Ascending aorta (tissue), 2 donors: ENCODE results near the gene FBXL17. TPM values are rescaled to one million over a fixed set of nuclear protein-coding genes. Genes with fewer than 3 reads are reported as not detected.
"Not testable (repeated sequence)": the region's sequence is repeated elsewhere in the genome, so short reads cannot be mapped to it uniquely, and the experiment has no call there.

ENCODE experiments used
- DNase-seq, 2 donors: peaks; one replicate each; pipeline ENCODE4 v3.0.0-alpha.2; 2019; ENCODE audit warnings: low spot score in 2 of 2
- H3K27ac ChIP-seq, 2 donors: fragments of 200-600 bp; sonication (generic); one replicate each; pipeline ENCODE4 v1.5.1; 2016 to 2017; ENCODE audit warnings: mild to moderate bottlenecking in 1 of 2
- H3K27me3 ChIP-seq: fragments of 200-600 bp; sonication (generic); one replicate; pipeline ENCODE4 v1.5.1; 2017
- H3K36me3 ChIP-seq, 2 donors: fragments of 200-600 bp; sonication (generic); one replicate each; pipeline ENCODE4 v1.5.1; 2016
- H3K4me1 ChIP-seq, 2 donors: fragments of 200-600 bp; sonication (generic); one replicate each; pipeline ENCODE4 v1.5.1; 2016 to 2017; ENCODE audit warnings: mild to moderate bottlenecking in 1 of 2
- H3K4me3 ChIP-seq, 2 donors: fragments of 200-600 bp; sonication (generic); one replicate each; pipeline ENCODE4 v1.5.1; 2016 to 2017; ENCODE audit warnings: mild to moderate bottlenecking in 1 of 2
- H3K9me3 ChIP-seq, 2 donors: fragments of 200-600 bp; sonication (generic); one replicate each; pipeline ENCODE4 v1.5.1; 2016
- intact Hi-C: fragments of 100-400 bp; cut with DNase I; formaldehyde crosslinking; loops from one replicate; pipeline ENCODE4 v1.15.1; 2023
- total RNA-seq: library from RNA; depleted of rRNA; stranded (reverse); fragments of >200 nt; gene quantifications from one replicate; pipeline ENCODE4 v1.1.0, GENCODE V29; 2016
- TF ChIP-seq, protein P1 (sequence below), 3 experiments: fragments of 200-600 bp in 2 of 3; fragments of 450-650 bp in 1 of 3; sonication (generic) in 2 of 3; IDR thresholded peaks; one replicate each; pipeline ENCODE4 v1.5.1; 2016 to 2019; ENCODE audit warnings: antibody characterized with exemption in 3 of 3, mild to moderate bottlenecking in 1 of 3, moderate library complexity in 1 of 3

FBXL17 gene
- total RNA-seq, 1 donor from 2014 or later = 13.6 TPM

DNA sequence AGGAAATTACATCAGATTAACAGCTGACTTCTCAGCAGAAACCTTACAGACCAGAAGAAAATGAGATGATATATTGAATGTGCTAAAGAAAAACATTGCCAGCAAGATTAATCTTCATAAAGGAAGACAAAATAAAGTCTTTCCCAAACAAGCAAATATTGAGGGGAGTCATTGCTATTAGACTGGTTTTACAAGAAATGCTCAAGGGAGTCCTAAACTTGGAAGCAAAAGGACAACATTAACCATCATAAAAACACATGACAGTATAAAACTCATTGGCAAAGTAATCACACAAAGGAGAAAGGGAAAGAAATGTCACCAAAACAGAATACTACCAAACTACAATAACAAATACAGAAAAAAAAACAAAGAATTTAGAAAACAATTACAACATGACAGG, 101.7 kb downstream of the FBXL17 start:
- no peak for DNase-seq
- Histone ChIP-seq H3K36me3 (no peaks in the 10 kb centered on the region), H3K9me3 (peaks cover 0 to 23% of the 10 kb centered on the region in 2 donors), H3K4me3 (no peak overlapping the region), H3K27me3 (no peaks in the 10 kb centered on the region), H3K4me1 (peaks cover 0 to 9% of the 10 kb centered on the region in 2 donors), H3K27ac (no peak overlapping the region)
- intact Hi-C loops = no loop called here
- TF ChIP-seq, protein P1, sequence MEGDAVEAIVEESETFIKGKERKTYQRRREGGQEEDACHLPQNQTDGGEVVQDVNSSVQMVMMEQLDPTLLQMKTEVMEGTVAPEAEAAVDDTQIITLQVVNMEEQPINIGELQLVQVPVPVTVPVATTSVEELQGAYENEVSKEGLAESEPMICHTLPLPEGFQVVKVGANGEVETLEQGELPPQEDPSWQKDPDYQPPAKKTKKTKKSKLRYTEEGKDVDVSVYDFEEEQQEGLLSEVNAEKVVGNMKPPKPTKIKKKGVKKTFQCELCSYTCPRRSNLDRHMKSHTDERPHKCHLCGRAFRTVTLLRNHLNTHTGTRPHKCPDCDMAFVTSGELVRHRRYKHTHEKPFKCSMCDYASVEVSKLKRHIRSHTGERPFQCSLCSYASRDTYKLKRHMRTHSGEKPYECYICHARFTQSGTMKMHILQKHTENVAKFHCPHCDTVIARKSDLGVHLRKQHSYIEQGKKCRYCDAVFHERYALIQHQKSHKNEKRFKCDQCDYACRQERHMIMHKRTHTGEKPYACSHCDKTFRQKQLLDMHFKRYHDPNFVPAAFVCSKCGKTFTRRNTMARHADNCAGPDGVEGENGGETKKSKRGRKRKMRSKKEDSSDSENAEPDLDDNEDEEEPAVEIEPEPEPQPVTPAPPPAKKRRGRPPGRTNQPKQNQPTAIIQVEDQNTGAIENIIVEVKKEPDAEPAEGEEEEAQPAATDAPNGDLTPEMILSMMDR (IDR thresholded peaks at IDR 0.05) = no peak

DNA sequence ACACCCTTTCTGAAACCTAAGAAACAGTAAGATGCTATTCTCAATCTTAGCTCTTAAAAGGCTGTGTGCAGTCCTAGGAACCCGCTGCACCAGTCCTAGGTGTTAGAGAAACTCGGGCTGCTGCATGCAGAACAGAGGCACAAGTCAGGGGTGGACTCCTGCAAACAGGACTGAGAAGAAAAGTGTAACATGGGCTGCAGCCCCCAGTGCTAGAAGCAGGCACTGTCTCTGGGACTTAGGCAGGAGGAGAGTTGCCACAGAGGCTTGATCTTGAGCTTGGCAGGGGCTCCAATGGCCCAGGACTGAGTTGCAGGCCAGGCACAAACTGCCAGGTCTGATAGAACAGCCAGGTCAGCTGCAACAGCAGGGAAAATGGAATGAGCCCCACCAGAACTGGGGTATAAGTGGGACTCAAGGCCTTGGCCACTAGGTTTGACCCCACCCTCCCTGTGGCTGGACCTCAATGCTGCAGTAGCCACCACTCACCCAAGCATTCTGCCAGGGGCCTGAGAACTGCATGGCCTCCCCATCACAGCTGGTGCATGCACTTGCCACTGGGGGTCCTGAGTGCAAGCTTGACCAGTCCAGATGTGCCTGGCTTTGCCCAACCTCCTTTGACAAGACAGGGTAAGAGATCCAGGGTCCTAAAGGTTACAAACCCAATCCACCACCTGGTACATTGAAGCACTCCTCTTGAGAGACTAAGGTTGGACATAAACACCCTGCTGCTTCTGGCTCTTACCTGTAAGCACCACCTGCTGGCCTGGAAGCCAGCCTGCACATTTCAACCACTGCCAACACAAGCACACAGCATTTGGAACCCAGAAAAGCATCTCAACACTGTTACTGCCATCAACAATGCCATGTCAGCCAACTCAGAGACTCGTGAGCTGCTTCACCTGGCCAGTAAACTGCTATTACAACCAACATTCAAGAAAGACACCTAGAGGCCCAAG, 103.3 kb downstream of the FBXL17 start:
- intact Hi-C loops = no loop called here
- peaks cover 0 to 9% of the 10 kb centered on the region in 2 donors for H3K4me1 ChIP-seq
- no peak for DNase-seq

DNA sequence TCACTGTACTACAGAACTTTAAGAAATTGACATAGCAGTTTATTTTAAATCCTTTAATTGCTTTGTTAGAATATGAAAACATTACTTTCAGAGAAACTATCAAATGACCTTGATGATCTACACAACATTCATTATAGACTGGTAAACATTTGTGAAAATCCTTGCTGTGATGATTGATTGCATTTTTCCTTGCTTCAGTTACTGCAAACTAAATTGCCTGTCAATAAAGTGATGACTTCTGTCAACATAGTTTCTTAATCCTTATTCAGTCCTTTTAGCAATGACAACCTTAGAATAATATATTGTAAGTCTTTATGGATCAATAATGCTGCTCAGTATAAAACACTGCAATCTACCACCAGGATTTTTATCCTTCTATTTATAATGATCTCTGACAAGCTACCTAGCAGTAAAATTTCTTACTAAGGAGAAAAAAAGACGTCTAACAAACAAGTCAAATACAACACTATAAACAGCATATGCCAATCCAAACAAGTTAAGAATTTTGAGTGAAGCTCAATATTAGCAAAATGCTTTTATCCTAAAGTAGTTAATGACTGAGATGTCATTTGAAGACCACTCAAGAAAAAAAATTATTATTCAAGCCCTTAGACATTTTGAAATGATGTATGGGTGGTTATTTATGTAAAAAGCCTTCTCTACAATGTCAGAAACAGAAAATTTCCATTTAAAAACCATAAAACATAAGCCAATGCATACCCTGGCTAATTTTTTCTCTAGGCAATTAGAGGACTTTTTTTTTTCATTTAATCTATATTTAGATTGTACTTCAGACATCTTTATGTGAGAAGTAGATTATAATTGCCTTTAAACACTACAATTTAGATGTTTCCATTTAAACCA, 105.5 kb downstream of the FBXL17 start:
- Histone ChIP-seq H3K27me3 (no peaks in the 10 kb centered on the region), H3K27ac (no peak overlapping the region), H3K9me3 (no peaks in the 10 kb centered on the region), H3K4me1 (peaks cover 0 to 9% of the 10 kb centered on the region in 2 donors), H3K4me3 (no peak overlapping the region), H3K36me3 (no peaks in the 10 kb centered on the region)
- DNase-seq = no peak
- TF ChIP-seq, protein P1 (IDR thresholded peaks at IDR 0.05) = no peak
- intact Hi-C loops = no loop called here

More for the DNA sequence above, 103.3 kb downstream of the FBXL17 start:
- TF ChIP-seq, protein P1 (IDR thresholded peaks at IDR 0.05) = no peak
- Histone ChIP-seq H3K27ac (no peak overlapping the region), H3K9me3 (peaks cover 0 to 11% of the 10 kb centered on the region in 2 donors), H3K4me3 (no peak overlapping the region), H3K36me3 (no peaks in the 10 kb centered on the region), H3K27me3 (no peaks in the 10 kb centered on the region)

DNA sequence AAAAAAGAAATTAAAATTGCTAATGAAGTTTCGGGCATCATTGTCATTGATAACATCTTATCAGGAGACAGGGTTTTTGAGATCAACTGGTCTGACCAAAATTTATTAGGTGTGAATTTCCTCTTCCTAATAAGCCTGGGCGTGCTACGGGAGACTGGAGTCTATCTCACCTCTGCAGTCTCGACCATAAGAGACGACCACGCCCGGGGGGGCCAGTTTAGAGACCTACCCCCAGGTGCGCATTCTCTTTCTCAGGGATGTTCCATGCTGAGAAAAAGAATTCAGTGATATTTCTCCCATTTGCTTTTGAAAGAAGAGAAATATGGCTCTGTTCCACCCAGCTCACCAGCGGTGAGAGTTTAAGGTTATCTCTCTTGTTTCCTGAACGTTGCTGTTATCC, 107.8 kb downstream of the FBXL17 start:
- H3K36me3 ChIP-seq, intact Hi-C loops: not testable (repeated sequence)

DNA sequence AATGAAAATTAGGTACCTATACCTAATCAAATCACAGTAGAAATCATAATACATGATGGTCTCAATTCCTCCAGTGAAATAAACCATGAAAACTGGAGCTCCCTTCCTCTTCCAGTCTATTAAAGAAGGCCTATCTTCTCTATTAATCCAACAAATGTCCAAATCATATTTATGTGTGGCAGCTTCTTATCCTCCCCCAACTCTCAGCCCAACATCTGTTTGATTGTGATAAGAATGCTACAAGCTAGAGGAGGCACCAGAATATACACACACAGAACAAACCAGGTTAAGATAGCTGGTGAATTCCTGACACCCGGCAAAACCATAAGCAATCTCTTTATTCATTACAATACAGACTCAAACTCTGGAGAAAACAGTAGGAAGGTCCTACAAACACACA, 110.8 kb downstream of the FBXL17 start:
- H3K9me3 ChIP-seq = no peaks in the 10 kb centered on the region
- H3K4me3 ChIP-seq = no peak overlapping the region
- no peaks in the 10 kb centered on the region for H3K27me3 ChIP-seq
- intact Hi-C loops = no loop called here
- H3K4me1 ChIP-seq = no peaks in the 10 kb centered on the region
- no peak overlapping the region for H3K27ac ChIP-seq
- TF ChIP-seq, protein P1 (IDR thresholded peaks at IDR 0.05) = no peak
- no peaks in the 10 kb centered on the region for H3K36me3 ChIP-seq
- DNase-seq = no peak

More for the DNA sequence above, 107.8 kb downstream of the FBXL17 start:
- H3K27ac ChIP-seq, H3K4me3 ChIP-seq, H3K4me1 ChIP-seq, DNase-seq, H3K9me3 ChIP-seq, H3K27me3 ChIP-seq: not testable (repeated sequence)
